HG03066 (cell line): Measurements from ENCODE around the gene YAP1.

Source experiments
- ATAC-seq: cut with Tn5 transposase; IDR thresholded peaks from one replicate; pipeline ENCODE4 v1.9.1; 2021; ENCODE audit warnings: low read depth; ENCODE audit not compliant: unreplicated experiment

YAP1 gene

GRCh38 chr11:102116453-102117205 is 6.4 kb downstream of the YAP1 start:
- ATAC-seq: no peak

GRCh38 chr11:102117472-102118113 is 7.3 kb downstream of the YAP1 start:
- no peak for ATAC-seq

- no peak for ATAC-seq
These were observed 8.7 kb downstream of the YAP1 start for GRCh38 chr11:102118937-102119336.

GRCh38 chr11:102119997-102120396 is 9.8 kb downstream of the YAP1 start:
- ATAC-seq: no peak

- ATAC-seq: no peak
These were observed 10.3 kb downstream of the YAP1 start for GRCh38 chr11:102120437-102120973.

GRCh38 chr11:102121329-102121728 is 11.1 kb downstream of the YAP1 start:
- ATAC-seq: no peak

GRCh38 chr11:102134597-102134996 is 24.4 kb downstream of the YAP1 start:
- ATAC-seq: no peak

GRCh38 chr11:102135256-102135655 is 25.0 kb downstream of the YAP1 start:
- no peak for ATAC-seq

- ATAC-seq: no peak
These were observed 28.0 kb downstream of the YAP1 start for GRCh38 chr11:102138223-102138622.

- no peak for ATAC-seq
These were observed 28.4 kb downstream of the YAP1 start for GRCh38 chr11:102138670-102139069.

GRCh38 chr11:102139081-102139498 is 28.8 kb downstream of the YAP1 start:
- ATAC-seq: no peak

GRCh38 chr11:102142333-102142732 is 32.1 kb downstream of the YAP1 start:
- no peak for ATAC-seq

- no peak for ATAC-seq
These were observed 33.6 kb downstream of the YAP1 start for GRCh38 chr11:102143867-102144266.

- no peak for ATAC-seq
These were observed 34.4 kb downstream of the YAP1 start for GRCh38 chr11:102144357-102145355.

GRCh38 chr11:102147015-102147414 is 36.8 kb downstream of the YAP1 start:
- no peak for ATAC-seq

- no peak for ATAC-seq
These were observed 37.4 kb downstream of the YAP1 start for GRCh38 chr11:102147632-102148031.

- ATAC-seq: no peak
These were observed 37.8 kb downstream of the YAP1 start for GRCh38 chr11:102148059-102148458.

- ATAC-seq: no peak
These were observed 41.7 kb downstream of the YAP1 start for GRCh38 chr11:102151784-102152525.

- ATAC-seq: no peak
These were observed 42.8 kb downstream of the YAP1 start for GRCh38 chr11:102153082-102153481.

GRCh38 chr11:102154806-102155205 is 44.6 kb downstream of the YAP1 start:
- ATAC-seq: no peak
